Keratinocyte (primary cell): Measurements from ENCODE around the gene OPHN1.

Source experiments
- EZH2 ChIP-seq: IDR thresholded peaks from one replicate; pipeline ENCODE4 v1.6.1; 2012; ENCODE audit warnings: inconsistent platforms, mild to moderate bottlenecking, low read length, moderate library complexity
- TF ChIP-seq, protein P1 (sequence below), 3 experiments: IDR thresholded peaks in 1 of 3; conservative IDR thresholded peaks in 1 of 3; optimal IDR thresholded peaks in 1 of 3; 2 replicates in 2 of 3; 3 replicates in 1 of 3; pipeline versions ENCODE3 to v1.5.1; 2011; ENCODE audit warnings: low read length in 3 of 3, mild to moderate bottlenecking in 3 of 3, moderate library complexity in 2 of 3, control low read depth in 1 of 3, inconsistent platforms in 1 of 3; ENCODE audit not compliant: insufficient read depth in 2 of 3; ENCODE audit errors: extremely low read depth in 1 of 3

GRCh38 chrX:68432648-68433047 lies 647 bp downstream of the OPHN1 start:
- TF ChIP-seq, protein P1, sequence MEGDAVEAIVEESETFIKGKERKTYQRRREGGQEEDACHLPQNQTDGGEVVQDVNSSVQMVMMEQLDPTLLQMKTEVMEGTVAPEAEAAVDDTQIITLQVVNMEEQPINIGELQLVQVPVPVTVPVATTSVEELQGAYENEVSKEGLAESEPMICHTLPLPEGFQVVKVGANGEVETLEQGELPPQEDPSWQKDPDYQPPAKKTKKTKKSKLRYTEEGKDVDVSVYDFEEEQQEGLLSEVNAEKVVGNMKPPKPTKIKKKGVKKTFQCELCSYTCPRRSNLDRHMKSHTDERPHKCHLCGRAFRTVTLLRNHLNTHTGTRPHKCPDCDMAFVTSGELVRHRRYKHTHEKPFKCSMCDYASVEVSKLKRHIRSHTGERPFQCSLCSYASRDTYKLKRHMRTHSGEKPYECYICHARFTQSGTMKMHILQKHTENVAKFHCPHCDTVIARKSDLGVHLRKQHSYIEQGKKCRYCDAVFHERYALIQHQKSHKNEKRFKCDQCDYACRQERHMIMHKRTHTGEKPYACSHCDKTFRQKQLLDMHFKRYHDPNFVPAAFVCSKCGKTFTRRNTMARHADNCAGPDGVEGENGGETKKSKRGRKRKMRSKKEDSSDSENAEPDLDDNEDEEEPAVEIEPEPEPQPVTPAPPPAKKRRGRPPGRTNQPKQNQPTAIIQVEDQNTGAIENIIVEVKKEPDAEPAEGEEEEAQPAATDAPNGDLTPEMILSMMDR (optimal IDR thresholded peaks at IDR 0.05 in 1 of 3, IDR thresholded peaks at IDR 0.05 in 1 of 3, conservative IDR thresholded peaks at IDR 0.05 in 1 of 3; ENCODE audit: extremely low read depth in 1 of 3, insufficient read depth in 2 of 3, low read length in 3 of 3): no peak
- TF ChIP-seq EZH2: no peak
